Fibroblast of skin of abdomen (primary cell): ENCODE results near the gene CEACAM8.
"Not testable (repeated sequence)": the region's sequence is repeated elsewhere in the genome, so short reads cannot be mapped to it uniquely, and the experiment has no call there.

Experiments
- DNase-seq: peaks from one replicate; pipeline ENCODE4 v3.0.0-alpha.2; 2013

CEACAM8 gene

DNA sequence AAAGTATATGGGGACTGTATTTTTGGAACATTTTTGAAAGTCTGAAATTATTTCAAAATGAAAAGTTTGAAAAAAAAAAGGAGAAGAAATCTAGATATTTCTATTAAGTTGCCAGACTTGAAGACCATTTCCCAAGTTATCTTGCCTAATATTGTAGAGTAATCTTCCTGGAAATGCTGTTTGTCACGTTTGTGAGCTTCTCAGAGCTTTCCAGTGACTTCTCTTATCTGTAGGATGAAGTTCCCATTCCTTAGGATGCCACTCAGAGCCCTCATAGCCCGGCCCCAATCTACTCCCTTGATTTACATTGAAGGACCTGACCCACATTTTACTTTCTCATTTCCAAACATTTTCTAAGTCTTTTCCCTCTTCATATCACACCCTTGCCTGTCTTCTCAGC lies 23.6 kb downstream of the CEACAM8 start:
- DNase-seq: no peak

DNA sequence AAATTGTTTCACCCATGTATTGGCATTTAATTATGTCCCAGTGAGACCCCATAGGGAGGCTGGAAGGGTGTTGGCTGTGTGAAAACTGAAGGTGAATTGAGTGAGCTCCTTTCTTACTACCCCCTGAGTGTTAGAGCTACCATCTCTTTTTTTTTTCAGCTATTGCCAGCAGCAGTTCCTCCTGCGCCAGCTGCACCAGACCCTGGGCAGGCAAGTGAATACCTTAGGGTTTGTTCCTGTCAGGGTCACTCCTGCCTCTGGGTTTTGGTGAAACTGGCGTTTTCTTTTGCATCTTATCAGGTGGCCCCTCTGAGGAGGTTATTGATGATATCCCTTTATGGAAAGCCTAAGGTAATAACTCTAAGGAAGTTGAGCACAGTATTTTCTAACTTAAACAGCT lies 25.5 kb downstream of the CEACAM8 start:
- DNase-seq: no peak

DNA sequence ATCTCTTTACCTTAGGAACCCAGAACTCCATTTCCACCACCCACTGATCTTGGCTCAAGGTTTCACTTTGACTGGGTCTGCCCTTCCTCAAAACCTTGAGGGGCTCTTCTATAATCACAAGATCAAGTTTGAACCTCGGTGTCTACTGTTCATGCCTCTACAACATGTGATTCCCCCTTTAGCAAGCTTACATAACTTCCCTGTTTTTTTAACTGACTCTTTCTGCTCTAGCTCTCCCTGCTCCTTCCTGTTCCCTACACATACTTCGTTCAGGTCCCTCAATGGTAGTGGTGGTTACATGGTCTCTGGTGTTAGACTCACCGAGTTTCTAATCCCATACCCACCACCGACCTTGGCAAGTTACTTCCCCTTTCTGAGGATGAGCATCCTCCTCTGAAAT lies 26.7 kb downstream of the CEACAM8 start:
- DNase-seq: no peak

DNA sequence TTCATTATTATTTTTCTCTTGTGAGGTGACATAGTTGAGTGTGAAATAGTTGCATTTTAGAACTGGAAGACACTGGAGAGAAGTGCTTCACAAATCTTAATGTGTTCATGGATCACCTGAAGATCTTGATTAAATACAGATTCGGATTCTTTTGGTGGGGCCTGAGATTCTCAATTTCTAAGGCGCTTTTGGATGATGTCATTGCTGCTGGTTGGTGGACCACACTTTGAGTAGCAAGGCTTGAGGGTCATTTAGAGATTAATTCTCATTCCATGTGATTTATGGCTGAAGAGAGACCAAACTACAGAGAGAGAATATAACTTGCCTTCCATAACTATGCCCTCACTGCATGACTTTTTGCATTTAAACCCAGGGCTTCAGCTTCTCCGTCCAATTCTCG lies 27.2 kb downstream of the CEACAM8 start:
- DNase-seq: no peak

DNA sequence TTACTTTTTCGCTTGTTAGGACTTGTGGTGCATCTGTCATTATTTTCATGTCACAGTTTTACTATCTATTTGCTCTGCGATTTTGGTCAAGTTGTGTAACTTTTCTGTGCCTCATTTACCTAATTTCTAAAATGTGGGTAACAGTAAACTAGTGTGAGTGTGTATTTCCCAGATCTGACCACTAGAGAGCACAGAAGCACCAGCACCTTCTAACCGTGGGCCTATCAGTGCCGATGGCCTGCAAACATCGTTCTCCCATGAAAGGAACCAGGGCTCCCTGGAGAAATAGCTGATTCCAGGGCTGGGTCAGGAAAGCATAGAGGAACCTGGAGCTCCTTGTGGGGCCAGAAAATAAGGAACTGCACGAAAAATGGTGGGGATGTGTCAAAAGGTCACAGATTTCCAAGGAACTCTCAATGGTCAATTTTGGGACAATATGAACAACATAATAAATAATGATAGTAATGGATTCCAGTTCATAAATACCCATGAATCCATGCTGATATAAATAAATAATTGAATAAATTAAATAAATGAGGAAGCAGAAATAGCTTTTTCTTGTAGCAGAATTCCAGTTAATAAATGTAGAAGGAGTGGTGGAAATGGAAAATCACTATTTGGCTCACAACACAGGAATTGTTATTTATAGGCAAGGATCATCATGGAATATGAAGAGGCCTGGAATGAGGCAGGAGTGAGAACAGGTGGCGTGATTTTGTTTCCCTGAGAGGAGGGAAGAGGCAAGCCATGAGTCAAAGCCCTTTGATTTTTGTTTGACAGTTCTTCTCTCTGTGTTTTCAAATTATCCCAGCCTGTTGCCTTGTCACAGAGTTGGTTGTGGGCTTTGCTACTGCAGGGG lies 31.1 kb downstream of the CEACAM8 start:
- DNase-seq: peak; percentile 24

DNA sequence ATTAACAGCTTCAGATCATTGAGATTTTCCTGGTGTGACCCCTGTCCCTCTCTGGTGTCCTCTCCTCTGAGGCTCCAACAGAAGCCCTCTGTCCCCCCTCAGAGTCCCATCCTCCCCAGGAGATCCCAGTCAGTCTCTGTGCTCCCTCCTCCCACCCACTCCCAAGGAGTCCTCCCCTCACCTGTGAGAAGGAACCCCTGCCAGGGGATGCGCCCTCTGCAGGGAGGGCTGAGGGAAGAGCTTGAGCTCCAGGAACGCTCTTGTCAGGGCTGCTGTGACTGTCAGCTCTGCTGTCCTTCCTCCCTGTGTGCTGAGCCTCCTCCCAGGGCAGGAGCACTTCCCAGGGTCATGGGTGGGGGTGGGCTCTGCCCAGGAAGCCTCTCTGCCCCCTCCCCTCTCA lies 33.2 kb downstream of the CEACAM8 start:
- no peak for DNase-seq

DNA sequence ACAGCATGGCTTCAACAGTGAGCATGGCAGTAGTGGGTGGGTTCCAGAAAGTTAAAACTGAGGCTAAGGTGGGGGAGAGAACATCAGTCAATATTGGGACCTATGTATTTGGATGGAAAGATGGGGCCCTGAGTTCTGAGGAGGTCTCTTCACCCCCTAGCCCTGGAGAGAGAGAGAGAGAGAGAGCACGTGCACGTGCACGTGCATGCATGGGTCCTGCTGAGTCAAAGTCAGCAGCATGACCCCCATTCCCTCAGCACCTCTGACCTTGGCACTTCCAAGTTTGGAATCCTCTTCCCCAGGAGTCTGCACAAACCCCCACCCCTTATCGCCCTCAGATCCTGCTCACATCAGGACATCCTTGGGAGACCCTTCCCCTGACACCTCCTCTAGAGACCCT lies 34.0 kb downstream of the CEACAM8 start:
- no peak for DNase-seq

DNA sequence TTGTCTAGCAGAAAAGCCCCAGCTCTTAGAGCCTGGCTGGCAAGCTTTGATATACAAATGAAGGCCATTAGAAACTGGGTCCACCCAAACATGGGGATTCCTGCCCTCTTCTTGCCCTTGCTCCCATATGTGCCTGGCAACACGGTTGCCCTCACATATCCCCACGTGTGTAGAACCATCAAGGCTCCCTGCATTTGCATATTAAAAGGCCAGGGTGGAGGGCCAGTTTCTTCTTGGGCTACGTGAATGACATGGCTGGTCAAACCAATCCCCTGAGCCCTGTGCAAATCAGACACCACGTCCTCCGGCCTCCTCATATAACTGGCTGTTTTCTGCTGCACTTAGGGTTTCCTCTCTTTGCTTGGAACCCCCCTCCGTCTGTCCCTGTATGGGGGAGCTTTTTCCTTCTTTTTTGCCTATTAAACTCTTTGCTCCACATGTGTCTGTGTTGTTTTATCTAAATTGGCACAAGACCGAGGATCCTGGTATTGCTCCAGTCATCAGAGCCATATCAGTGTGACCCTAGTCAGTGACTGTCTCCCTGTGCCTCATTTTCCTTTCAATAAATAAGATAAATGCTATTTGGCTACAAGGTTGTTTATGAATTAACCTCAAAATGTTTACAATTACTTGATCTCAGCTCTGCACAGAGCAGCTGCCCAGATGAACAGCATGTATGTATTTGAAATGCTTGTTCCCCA lies 36.1 kb downstream of the CEACAM8 start:
- no peak for DNase-seq

DNA sequence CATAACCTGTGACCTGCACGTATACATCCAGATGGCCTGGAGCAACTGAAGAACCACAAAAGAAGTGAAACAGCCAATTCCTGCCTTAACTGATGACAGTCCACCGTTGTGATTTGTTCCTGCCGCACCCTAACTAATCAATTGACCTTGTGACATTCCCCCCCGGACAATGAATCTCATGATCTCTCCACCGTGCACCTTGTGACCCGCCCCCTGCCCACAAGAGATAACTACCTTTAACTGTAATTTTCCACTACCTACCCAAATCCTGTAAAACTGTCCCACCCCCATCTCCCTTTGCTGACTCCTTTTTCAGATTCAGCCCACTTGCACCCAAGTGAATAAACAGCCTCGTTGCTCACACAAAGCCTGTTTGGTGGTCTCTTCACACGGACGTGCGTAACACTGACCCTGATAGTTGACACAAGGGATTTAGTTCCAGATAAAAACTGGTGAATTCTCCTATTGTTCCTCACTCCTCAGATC lies 37.3 kb downstream of the CEACAM8 start:
- DNase-seq: not testable (repeated sequence)

DNA sequence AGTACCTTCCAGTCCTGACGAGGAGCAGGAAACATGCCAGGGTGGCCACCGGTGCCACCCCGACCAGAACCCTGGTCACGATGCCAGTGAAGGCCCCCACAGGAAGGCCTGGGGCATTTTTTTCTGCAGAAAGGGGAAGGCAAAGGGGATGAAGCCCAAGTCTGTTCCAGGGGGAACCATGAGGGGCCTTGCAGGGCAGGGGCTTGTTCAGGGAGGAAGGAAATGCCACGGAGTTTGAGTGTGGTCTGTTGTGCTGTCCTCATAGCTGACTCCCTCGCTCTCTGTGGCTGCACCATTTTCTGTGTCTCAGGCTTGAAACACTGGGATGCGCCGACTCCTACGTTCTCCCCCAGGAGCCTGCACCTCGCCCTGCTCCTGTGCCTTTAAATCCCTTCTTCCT lies 38.9 kb downstream of the CEACAM8 start:
- DNase-seq: no peak

DNA sequence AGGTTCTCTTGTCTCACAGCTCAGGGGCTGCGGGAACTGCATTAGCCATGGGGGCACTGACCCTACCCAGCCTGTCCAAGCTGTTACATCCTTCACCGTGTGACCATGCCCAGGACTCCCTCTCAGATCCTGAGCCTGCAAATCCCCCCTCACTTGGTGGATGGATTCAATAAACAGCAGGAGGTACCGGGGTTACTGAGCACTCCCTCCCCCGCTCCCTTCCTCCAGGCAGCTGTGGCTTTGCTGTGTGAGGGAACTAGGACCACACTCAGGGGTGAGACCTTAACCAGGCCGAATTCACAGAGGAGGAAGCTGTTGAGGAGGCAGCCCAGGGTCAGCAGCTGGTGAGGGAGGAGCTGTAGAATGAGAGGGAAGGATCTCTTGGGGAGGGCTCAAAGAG lies 39.4 kb downstream of the CEACAM8 start:
- DNase-seq: no peak

DNA sequence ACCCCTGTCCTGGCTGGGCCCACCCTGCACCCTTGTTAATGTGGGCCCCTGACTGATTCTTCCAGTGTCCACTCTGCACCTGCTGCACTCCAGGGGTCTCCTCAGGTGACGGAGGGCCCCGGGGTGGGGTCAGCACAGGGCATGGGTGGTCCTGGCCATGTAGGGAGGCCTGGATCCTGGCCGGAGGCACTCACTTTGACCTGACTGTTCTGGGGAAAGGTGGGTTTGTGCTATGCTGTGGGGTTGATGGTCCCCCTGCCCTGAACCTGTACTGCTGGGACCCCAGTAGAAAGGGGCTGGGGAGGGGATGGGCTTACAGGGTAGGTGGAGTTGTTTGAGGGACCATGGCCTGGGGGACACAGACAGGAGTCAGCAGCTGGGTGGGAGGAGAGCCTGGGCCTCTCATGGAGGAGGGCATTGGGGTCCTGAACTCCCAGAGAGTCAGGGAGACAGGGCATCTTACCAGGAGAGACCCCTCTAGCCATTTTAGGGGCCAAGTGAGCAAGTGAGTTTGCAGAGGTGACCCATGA lies 40.6 kb downstream of the CEACAM8 start:
- no peak for DNase-seq

DNA sequence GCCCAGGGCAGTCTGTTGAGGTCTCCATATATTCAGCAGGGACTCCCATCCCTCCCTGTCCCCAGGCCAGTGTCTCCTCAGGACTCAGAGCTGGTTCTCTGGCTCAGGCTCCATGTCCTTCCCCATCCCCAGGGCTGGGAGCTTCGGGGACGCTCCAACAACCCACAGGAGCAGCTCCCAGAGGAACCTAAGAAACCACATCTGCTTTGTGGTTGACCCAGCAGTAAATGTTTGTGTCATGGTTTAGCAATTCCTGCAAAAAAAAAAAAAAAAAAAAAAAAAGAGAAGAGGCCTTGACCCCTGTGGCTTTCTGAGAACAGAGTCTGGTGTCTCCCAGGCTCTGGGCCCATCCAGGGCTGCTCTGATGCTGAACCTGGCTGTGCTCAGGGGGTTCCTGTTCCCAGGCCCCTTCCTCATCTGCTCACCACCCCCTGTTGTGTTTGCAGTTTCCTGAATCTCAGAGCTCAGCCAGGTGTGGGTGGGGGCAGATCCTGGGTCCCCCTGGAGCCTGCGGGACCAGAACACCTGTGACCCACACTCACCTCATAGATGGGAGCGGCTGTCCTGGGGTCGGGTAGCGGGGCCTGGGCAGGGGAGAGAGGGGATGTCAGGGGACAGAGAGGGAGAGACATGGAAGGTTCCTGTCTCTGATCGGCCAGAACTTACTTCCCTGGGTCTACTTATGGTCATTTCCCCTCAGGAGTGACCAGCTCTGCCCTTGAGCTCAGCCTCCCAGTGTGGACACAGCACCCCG lies 41.3 kb downstream of the CEACAM8 start:
- DNase-seq: peak; percentile 52

DNA sequence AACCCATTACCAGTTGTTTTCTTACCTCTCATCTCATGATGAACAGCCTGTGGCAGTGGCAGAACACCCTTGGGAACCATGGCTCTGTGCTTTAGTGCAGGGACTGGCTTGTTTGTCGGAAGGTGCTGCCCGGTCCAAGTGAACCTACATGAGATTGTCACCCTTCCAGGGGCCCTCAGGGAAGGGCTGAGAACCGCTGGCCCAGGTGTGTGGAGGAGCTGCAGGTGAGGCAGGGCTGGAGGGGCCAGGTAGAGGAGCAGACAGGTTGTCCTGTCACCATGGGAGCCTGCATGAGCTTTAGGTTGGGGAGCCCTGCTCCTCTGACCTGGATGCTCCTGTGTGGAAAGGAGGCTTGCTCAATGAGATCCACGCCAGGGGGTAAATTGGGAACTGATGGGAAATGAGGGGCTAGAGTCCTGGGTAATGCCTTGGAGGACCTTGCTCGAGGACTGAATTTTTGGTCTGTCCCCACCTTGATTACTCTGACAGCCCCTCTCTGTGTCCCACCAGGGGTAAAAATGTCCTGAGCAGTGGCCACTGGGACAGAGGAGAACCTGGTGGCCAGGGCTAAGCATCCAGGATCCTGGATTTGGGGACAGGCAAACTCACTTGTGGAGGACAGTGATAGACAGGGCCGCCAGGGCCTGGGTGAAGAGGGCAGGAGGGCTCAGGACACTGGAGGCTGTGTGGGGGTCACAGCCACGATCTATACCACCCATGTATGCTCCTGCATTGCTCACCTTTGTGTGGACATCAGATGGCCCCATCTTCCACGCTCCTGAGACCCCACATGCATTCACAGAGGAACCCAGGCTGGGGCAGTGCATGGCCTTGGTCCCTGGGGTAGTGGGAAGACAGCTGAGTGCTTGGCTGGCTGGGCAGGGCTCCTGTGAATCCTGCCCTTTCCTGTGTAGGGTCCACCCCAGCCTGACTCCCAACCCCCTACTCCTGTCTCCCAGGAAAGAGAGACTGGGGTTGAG lies 42.3 kb downstream of the CEACAM8 start:
- DNase-seq: no peak

DNA sequence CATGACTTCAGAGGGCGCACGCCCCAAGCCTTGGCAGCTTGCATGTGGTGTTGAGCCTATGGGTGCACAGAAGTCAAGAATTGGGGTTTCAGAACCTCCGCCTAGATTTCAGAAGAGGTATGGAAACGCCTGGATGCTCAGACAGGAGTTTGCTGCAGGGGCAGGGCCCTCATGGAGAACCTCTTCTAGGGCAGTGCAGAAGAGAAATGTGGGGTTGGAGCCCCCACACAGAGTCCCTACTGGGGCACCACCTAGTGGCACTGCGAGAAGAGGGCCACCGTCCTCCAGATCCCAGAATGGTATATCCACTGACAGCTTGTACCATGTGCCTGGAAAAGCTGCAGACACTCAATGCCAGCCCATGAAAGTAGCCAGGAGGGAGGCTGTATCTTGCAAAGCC lies 44.2 kb downstream of the CEACAM8 start:
- not testable (repeated sequence) for DNase-seq

DNA sequence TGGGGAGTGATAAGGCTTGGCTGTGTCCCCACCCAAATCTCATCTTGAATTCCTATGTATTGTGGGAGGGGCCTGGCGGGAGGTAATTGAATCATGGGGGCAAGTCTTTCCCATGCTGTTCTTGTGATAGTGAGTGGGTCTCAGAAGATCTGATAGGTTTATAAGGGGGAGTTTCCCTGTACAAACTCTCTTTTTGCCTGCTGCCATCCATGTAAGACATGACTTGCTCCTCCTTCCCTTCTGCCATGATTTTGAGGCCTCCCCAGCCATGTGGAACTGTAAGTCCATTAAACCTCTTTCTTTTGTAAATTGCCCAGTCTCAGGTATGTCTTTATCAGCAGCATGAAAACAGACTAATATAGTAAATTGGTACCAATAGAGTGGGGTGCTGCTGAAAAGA lies 45.7 kb downstream of the CEACAM8 start:
- DNase-seq: not testable (repeated sequence)

DNA sequence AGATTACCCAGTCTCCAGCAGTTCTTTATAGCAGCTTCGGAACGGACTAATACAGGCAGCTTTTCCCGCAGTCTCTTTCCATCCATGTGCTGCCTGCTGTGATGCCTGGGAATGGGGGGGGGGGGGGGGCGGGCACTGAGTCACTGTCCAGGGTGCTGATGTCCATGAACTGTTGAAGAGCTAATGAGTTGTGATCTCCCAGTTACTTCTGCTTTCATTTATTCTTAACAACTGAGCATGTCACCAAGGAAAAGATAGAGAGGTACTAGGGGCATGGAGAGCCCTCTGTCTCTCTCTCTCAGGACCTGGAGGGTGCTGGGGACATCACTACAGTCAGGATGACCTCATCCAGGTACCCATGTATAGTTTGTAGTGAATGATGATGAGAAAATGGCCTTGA lies 46.2 kb downstream of the CEACAM8 start:
- no peak for DNase-seq

DNA sequence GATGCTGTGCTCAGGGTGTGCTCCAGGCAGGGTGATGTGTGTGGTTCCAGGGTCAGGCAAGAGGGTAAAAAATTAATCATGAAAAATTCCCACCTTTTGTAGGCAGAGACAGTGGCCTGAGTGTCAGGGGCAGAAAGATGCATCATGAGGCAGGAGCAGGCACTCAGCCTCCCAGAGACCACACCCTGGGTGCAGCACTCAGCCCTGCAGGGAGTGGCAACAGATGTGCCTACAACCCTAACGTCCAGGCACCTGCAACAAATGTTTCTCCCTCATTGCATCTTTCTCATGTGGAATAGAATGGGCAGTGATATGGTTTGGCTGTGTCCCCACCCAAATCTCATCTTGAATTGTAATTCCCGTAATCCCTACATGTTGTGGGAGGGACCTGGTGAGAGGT lies 46.8 kb downstream of the CEACAM8 start:
- DNase-seq: no peak

DNA sequence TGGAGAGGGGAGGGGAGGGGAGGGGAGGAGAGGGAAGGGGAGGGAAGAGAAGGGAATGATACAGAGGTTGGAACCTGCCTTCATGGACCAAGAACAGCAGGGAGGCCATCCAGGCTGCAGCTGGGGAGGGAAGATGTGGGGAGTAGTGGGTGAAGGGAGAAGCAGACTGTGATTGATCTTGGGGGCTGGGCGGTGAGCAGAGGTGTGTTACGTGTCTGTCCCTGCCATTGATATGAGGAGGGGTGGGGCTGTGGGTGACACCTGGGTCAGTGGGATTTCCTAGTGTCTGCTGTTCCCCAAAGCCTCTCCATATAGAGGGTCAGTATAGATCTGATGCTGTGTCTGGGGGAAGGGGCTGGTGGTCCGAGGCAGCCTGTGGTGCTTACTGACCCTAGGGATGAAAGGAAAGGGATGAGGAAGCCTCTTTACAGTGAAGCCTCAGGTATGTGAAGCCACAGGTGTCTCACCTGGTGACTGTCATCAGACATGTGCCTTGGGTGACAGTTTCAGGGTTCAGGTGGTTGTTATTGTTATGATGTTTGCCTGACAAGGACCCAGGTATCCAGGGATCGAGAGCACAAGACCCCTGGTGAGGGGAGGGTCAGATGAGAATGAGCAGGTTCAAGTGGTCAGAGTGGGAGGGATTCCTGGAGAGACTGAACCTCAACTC lies 47.8 kb downstream of the CEACAM8 start:
- no peak for DNase-seq

DNA sequence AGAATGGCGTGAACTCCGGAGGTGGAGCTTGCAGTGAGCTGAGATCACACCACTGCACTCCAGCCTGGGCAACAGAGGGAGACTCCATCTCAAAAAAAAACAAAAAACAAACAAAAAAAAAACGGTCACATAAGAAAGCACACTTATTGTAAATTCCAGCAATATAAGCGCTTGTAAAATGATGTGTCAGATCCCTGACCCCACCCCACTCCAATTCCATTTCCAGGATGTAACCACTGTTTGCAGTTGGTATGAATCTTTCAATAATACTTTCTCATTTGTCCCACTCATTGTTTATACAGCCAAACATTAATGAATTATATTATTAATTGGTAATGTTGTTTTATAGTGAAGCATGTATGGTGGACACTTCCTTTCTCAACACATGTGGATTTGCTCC lies 50.6 kb downstream of the CEACAM8 start:
- DNase-seq: no peak

DNA sequence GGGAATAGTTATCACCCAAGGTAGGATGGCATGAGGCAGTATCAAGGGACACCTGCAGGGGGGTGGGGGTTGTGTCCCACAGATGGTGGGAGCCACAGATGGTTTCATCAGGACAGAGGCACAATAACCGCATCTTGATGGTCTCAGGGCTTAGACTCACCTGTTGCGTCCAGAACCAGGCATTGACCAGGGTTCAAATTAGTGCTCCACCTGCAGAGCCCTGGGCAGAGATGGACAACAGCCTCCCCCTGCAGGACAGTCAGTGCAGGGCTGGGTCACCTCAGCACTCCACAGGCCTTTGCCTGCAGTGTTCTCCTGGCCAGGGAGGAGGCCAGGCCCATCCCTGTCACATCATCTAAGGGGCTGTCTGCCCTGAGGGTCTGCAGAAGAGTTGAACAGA lies 51.9 kb downstream of the CEACAM8 start:
- no peak for DNase-seq
